HG02588 (cell line): Measurements from ENCODE around the gene DAGLA.
"Not testable (repeated sequence)": the region's sequence is repeated elsewhere in the genome, so short reads cannot be mapped to it uniquely, and the experiment has no call there.

Experiments used
- ATAC-seq: cut with Tn5 transposase; IDR thresholded peaks from one replicate; pipeline ENCODE4 v1.9.1; 2021; ENCODE audit warnings: mild to moderate bottlenecking, moderate library complexity; ENCODE audit not compliant: unreplicated experiment

The DAGLA gene

DNA sequence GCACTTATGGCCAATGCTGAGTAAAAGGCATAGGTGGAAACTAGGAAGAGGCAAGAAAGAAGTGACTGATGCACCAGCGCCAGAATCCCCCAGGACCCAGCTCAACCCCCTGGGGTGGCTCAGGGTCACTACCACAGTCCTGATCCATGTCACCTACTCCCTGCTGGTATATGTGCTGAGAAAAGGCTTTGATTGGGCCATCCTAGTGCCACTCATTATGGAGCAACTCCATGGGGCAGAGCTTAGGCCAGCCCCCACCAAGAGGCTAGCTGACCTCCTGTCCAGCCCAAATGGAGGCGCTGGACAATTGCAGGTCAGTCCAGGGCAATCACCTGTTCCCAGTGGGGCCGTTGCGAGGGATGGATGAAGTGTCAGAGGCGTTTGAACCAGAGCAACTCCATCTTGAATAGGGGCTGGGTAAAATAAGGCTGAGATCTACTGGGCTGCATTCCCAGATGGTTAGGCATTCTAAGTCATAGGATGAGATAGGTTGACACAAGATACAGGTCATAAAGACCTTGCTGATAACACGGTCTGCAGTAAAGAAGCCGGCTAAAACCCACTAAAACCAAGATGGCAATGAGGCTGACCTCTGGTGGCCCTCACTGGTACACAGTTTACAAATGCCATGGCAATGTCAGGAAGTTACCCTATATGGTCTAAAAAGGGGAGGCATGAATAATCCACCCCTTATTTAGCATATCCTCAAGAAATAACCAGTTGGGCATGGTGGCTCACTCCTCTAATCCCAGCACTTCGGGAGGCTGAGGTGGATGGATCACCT is 20.6 kb upstream of the DAGLA start:
- ATAC-seq, result no peak

DNA sequence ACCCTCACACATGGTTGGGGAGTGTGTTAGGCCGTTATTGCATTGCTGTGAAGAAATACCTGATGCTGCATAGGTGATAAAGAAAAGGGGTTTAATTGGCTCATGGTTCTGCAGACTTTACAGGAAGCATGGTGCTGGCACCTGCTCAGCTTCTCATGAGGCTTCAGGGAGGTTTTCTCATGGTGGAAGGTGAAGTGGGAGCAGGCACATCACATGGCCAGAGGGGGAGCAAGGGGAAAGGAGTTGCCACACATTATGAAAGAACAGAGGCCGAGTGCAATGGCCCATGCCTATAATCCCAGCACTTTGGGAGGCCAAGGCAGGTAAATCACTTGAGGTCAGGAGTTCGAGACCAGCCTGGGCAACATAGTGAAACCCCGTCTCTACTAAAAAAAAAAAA is 19.2 kb upstream of the DAGLA start:
- not testable (repeated sequence) for ATAC-seq

DNA sequence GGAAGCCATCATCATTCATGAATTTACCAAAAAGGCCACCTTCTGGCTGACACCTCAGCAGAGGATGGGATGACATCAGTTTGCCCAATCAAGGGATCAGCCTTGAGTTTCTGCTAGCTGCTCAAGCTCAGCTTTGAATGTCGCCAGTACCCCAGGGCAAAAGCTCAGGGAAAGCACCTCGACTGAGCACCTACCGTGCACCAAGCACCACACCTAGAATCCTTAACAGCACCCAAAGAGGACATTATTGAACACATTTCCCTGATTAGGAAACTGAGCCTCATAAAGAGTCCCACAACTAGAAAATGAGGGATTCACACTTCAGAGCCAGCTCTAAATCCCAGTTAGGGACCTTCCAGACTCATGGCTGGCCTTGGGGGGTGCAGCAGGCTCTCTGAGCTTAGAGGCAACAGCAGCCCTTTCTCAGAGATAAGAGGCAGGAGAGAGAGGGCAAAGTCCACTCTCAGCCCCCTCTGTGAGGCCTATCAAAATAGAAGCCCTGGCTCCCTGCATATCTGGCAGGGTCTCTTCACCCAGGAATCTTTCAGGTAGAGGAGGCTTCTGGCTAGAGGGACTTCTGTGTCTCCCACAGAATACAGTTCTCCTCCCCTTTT is 13.4 kb upstream of the DAGLA start:
- no peak for ATAC-seq

GRCh38 chr11:61667684-61668305 is 12.4 kb upstream of the DAGLA start:
- no peak for ATAC-seq

DNA sequence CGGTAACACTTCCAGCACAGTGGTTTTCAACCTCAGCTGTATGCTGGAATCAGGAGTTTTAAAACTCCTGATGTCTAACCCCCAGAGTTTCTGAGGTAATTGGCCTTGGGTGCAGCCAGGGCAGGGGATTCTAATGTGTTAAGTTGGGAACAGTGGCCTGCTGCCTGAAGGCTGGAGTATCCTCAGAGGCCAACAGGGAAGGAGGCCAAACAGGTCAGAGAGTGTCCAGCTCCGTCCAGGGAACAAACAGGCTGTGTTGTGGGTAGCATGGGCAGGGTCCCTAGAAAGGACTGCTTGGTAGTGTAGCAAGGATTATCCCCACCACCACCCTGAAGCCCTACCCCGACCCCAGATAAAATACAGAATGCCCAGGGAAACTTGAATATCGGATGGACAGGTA is 10.8 kb upstream of the DAGLA start:
- ATAC-seq, result no peak

GRCh38 chr11:61670626-61671025 is 9.6 kb upstream of the DAGLA start:
- ATAC-seq, result no peak

- no peak for ATAC-seq
Measured at GRCh38 chr11:61671527-61671926, 8.7 kb upstream of the DAGLA start.

DNA sequence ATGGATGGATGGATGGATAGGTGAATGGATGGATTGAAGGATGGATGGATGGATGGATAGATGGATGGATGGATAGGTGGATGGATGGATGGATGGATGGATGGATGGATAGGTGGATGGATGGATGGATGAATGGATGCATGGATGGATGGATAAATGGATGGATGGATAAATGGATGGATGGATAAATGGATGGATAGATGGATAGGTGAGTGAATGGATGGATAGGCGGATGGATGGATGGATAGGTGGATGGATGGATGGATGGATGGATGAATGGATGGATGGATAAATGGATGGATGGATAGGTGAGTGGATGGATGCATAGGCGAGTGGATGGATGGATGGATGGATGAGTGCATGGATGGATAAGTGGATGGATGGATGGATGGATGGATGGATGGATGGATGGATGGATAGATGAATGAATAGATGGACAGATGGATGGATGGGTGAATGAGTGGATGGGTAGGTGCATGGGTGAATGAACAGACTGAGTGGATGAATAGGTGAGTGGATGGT is 6.2 kb upstream of the DAGLA start:
- ATAC-seq, result not testable (repeated sequence)

DNA sequence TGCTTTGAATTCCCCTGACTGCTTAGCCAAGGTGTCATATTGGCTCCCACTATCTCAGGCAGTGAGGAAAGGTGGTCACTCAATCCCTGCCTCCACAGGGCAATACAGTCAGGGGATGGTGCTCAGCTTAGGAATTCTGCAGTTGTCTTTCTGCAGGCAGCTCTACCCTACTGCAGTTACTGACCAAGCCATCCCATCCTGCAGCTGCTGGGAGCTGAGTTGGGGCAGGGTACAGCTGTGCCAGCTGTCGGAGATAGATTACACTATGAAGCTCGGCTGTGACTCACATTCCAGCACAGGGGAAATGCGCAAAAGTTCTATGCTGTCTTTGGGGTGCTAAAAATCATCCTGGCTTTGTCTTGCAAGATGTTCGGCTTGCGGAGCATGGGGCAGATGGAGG is 4.4 kb upstream of the DAGLA start:
- no peak for ATAC-seq

DNA sequence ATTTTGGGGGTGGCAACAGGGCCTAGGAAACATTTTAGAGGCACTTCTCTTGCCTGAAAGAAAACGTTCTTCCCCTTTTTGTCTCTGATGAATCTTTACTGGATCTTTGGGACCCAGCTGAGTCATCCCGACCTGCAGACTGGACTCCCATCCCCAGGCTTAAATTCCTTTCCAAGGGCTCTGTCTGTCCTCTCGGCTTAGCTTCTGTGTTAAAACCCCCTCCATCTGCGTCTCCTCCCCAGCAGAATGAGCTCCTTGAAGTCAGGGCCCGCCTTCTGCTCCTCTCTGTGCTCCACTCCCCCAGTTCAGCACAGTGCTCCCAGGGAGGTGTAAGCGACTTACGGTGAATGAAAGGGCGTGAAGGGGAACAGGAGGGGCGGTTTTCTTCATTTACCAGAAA is 895 bp upstream of the DAGLA start:
- ATAC-seq, result no peak

GRCh38 chr11:61680622-61681221 is 531 bp downstream of the DAGLA start:
- no peak for ATAC-seq

DNA sequence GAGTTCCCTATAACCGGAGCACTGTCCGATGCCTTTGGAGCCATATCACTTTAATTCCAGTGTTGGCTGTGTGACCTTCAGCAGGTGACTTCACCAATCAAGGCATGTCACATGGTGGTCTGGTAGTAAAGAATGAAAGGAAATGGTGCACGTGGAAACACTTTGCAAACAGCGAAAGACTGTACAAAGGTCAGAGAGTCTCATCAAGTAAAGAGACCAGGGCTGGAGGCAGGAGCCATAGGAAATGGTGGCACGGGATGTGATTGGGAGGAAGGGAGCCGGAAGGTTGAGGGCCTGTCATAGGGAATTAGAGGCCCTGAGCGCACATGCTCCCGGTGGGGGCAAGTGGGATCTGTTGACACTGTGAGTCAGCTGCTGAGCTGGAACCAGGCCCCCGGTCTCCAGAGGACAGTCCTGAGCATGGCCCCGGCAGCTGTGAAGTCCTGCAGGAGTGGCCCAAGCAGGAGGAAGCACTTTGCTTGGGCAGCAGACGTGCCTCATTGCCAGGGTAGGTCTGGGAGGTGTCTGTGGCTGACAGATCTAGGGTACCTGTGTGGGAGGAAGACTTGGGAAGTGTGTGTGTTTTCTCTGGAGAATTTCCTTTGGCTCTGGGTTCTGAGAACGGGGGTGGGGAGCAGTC is 2.0 kb downstream of the DAGLA start:
- ATAC-seq, result no peak

DNA sequence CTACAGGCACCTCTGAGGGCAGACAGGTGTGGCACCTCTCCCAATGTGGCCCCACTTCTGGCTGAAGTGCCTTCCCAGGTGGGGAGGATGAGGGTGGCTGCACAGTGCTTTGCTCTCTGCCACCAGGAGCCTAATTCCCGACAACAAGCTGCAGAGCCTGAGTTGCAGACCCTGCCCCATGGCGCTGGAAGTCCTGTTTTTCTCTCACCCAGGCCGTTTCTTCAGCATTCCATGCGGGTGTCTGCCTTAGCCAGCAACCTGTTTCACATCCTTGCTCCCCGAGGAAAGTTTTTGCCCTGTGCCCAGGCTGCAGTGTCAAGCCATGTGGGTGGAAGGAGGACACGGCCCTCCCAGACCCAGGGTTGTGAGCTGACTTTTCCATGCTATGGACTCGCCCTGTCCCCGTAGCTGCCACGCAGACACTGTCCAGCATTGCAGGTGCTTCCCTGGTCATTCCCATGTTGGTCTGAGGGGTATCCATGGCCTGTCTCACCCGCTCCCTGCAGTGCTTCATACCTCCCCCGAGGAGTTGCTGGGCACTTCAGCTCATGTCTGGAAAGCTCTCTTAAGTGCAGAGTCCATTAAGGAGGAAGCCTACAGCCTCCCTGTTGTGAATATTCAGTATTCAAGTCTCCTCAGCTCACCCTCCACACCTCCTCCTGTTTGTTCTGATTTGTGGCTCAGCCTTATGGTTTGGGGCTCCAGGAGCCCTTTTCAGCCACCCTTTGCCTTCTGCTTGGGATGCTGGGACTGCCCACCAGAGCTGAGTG is 2.9 kb downstream of the DAGLA start:
- no peak for ATAC-seq

DNA sequence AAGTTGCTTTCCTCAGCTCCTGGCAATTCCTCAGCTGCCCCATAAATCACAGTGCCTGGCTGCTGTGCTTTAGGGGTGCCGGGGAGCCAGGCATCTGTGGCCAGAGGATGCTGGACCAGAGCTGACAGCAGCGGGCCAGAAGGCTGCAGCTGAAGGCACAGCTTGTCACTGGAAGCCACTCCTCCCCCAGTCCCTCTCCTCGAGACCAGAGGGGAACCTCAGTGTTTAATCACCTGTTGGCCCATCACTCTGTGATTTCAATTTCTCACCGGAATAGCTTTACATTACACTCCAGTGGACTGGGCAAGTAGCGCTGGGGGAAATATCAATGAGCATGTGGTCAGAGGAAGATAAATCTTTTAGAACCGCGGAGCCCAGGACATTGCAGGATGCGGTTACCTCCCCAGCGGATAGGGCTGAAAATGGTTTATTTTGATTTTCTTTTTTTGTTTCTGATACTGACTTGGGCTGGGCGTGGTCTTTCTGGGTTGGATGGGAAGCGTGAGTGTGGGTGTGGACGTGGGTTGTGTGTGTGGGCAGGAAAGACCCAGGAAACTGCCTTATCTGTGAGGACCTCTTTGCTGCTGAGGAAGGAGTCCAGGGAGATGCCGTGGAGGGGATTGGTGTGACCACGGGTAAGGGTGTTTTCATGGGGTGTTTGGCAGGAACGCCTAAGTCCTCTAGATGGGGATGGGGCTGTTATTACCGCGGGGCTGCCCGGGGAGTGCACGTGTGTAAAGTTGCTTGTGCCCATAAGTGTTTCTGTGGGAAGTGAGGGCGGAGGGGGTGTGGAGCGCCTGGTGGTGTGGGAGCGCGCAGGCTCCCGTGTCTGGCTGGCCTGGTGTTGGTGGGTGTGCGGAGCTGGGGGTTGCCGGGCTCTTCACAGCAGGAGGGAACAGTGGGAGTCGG is 4.0 kb downstream of the DAGLA start:
- ATAC-seq, result no peak

GRCh38 chr11:61684870-61685616 is 4.9 kb downstream of the DAGLA start:
- ATAC-seq, result no peak

DNA sequence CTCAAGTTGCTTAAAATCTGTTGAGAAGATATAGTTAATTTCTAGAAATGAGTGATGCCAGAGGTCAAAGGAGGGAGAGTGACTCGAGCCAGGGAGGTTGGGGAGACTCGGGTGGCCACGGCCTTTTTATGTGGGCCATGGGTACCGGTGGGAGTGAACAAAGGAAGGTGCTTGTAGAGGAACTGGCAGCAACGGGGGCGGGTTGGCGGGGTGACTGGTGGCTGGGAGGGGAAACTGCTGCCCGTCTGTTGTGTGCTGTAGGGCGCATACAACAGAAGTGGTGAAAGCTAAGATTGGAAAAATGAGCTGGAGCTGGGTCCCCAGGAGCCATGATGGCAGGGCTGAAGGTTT is 5.4 kb downstream of the DAGLA start:
- ATAC-seq, result no peak

GRCh38 chr11:61686066-61686465 is 5.9 kb downstream of the DAGLA start:
- ATAC-seq, result no peak

DNA sequence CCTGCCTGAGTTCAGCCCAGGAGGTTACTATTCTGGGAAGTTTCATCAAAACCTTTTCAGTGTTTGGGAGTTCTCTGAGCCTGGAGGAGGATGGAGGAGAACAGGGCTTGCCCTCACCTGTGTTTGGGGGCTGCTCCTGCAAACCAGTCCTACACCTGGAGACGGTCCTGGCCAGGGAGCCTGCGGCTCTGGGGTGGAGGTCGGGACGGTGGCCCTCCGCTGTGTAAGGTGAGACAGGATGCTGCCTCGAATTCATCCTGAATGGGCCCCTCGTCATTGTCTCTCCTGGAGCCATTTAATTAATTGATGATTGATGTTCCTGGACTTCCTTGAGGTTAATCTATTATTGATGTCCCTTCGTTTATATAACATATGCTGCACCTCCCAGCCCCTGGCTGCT is 6.3 kb downstream of the DAGLA start:
- ATAC-seq, result no peak

- ATAC-seq, result no peak
Measured at GRCh38 chr11:61687420-61687819, 7.2 kb downstream of the DAGLA start.
